GM12873 (cell line): Measurements from ENCODE around the gene FBXW4.

ENCODE experiments used
- TF ChIP-seq, protein P1 (sequence below): IDR thresholded peaks from 2 replicates; pipeline ENCODE4 v1.5.1; 2012; ENCODE audit warnings: low read depth, mild to moderate bottlenecking, moderate library complexity, low read length, control low read depth; ENCODE audit not compliant: insufficient read depth; ENCODE audit errors: missing control alignments

Gene FBXW4

DNA sequence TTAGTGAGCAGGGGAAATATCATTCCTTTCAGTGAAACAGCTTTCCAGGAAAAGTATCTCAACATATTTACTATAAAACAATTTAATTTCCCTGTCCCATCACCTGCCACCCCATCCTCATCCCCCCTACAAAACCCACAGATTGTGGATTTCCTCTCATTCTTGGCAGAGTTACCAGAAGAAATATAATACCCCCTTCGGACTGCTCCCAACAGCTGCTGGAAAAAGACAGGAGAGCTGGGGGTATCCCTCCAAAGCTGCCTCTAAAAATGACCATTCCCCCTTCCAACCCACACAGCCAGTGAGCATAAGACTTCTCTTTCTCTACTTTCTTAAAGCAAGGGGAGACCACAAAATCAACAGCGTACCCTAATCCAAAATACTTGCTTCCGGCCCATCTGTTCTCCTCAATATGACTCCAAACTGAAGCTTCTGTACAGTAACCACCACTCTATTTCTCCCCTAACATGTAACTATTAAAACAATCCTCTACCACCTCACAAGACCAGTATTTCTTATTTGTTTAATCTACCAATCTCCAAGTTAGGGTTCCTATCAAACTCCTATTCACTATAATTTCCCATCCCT is 7.8 kb downstream of the FBXW4 start:
- TF ChIP-seq, protein P1, sequence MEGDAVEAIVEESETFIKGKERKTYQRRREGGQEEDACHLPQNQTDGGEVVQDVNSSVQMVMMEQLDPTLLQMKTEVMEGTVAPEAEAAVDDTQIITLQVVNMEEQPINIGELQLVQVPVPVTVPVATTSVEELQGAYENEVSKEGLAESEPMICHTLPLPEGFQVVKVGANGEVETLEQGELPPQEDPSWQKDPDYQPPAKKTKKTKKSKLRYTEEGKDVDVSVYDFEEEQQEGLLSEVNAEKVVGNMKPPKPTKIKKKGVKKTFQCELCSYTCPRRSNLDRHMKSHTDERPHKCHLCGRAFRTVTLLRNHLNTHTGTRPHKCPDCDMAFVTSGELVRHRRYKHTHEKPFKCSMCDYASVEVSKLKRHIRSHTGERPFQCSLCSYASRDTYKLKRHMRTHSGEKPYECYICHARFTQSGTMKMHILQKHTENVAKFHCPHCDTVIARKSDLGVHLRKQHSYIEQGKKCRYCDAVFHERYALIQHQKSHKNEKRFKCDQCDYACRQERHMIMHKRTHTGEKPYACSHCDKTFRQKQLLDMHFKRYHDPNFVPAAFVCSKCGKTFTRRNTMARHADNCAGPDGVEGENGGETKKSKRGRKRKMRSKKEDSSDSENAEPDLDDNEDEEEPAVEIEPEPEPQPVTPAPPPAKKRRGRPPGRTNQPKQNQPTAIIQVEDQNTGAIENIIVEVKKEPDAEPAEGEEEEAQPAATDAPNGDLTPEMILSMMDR: no peak

DNA sequence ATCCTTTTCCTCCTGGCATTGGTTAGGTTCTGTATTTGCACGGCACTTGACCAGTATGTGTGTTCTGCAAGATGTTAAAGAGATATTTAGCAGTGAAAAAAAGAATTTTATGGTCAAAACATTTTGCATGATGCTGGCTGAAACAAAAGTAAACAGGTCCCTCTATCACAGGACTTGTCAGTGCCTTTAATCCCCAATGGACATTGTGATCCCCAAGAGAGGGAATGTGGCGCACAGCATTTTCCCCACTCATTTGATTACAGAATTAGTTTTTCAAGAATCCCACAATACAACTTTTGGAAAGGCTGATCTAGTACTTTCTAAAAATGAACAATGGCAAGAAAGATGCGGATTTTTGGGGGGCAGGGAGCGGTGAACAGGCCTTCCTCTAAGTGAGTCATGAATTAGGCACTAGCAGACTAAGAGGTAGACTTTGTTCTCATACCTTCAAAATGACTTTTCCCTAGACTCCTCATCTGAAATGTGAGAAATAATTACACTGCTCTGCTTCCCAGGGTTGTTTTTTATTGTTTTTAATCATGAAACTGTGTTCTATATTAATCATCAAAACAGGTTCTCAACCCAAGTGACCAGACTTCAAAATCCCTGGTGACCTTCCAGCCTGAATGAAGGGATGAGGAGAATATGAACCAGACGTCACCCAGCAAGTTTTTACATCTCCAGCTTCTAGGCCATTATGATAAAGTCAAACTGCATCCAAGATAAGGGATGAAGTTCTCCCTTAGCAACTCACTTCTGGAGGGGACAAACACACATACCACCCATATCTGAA is 8.6 kb downstream of the FBXW4 start:
- TF ChIP-seq, protein P1: no peak

DNA sequence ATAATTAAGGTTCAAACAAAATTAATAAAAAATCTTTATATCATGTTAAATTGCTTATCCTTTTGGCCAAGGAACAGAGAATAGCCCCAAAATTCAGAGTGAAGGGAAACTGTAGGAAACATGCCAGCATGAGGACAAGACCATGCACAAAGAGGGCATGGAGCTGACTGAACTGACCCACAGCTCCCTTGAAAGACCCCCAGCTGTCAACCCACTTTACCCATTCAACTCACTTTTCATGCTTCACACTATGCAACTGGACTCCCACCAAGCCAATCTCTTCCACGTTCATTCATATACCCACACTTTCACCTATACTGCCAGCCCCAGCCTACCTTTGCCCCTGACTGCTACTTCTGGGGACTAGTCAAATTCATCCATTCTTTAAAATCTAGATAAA is 10.2 kb downstream of the FBXW4 start:
- TF ChIP-seq, protein P1: no peak

DNA sequence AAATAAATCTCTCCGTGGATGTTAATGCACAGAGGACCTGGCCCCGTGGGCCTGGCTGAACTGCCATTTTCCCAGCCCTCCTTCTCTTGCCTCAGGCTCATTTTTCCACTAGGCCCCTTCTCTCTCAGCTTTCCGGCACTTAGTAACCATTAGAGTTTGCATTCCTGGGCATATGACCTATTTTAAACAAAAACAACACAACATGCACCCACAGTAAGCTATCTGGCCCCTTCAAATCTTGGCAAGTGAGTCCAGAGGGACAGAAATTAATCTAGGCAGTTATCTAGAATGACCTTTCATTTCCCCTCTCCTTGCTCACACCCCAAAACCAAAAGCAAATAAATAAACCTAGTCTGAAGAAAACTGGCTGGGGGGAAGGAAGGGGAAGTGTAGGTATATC is 11.7 kb downstream of the FBXW4 start:
- TF ChIP-seq, protein P1: no peak

DNA sequence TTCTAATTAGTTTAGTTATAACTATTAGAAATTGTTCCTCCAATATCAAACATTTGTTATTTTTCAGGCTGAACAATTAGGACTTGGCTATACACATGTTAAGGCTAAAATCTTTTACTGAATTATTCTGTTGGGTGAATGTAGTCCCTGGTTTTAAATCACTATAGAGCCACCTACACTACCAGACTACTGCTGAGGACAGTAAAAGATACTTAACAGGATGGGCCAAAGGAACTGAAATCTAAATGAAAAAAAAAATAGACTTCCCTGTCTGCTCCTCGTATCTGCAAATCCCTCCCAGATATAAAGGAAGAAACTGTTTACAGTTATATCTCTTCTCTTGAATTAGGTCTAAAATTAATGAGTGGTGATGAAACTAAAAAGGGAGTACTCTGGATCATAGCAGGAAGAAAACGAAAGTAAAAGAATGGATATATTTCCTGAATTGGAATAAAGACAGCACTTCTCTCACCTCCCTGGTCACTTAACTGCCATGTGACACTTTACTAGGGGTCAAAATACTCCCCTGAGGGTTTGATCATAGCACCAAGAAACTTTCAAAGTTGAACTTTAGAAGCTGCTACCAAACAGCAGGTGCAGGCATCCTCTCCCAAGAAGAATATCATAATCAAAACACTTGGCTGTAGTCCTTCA is 12.7 kb downstream of the FBXW4 start:
- TF ChIP-seq, protein P1: no peak

DNA sequence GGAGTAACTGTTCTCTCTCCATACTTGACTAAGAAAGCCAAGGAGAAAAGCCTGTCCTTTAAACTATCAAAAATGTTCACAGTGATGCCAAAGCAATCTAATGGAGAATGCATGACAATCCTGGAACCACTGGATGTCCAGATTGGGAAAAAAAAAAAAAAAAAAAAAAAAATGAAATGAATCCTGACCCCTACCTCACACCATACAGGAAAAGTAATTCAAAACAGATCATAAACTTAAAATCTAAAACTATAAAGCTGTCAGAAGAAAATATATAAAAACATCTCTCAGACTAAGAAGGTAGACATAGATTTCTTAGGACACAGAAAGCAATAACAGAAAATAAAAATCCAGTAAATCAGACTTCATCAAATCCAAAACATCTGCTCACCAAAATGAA is 18.4 kb downstream of the FBXW4 start:
- TF ChIP-seq, protein P1: no peak

DNA sequence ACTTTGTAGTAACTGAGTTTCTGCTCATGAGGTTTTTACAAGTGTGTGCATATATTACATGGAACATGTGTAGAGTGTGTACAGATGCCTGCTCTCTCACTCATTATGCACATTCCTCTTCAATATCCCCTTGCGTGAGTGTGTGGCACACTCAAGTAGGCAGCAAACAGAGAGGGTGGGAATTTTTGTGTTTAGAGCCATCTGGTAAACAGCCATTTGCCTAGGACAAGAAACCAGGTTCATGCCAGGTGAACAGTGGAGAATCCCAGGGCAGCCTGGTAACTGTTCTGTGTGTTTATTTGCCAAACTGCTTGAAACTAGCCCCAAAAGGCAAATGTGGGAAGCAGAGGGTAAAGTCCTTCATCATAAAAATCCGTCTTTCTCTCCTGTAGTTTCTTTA is 19.9 kb downstream of the FBXW4 start:
- TF ChIP-seq, protein P1: no peak
